Left renal pelvis (tissue), 4 donors: ENCODE measurements around the gene NUAK1. TPM values are rescaled to one million over a fixed set of nuclear protein-coding genes. Genes with fewer than 3 reads are reported as not detected.

Experiments used
- DNase-seq, 4 donors: peaks; one replicate each; pipeline ENCODE4 v3.0.0-alpha.2; 2013; ENCODE audit warnings: low read depth in 4 of 4, low spot score in 3 of 4
- polyA plus RNA-seq, 4 donors: library from polyadenylated mRNA; unstranded; fragments of 120-200 nt; gene quantifications; one replicate each; pipeline ENCODE4 v1.2.1, GENCODE V29; 2013; ENCODE audit not compliant: insufficient read length in 4 of 4

NUAK1 gene
- polyA plus RNA-seq, 4 donors, result 9.3 to 18.2 (median 10.2) TPM

DNA sequence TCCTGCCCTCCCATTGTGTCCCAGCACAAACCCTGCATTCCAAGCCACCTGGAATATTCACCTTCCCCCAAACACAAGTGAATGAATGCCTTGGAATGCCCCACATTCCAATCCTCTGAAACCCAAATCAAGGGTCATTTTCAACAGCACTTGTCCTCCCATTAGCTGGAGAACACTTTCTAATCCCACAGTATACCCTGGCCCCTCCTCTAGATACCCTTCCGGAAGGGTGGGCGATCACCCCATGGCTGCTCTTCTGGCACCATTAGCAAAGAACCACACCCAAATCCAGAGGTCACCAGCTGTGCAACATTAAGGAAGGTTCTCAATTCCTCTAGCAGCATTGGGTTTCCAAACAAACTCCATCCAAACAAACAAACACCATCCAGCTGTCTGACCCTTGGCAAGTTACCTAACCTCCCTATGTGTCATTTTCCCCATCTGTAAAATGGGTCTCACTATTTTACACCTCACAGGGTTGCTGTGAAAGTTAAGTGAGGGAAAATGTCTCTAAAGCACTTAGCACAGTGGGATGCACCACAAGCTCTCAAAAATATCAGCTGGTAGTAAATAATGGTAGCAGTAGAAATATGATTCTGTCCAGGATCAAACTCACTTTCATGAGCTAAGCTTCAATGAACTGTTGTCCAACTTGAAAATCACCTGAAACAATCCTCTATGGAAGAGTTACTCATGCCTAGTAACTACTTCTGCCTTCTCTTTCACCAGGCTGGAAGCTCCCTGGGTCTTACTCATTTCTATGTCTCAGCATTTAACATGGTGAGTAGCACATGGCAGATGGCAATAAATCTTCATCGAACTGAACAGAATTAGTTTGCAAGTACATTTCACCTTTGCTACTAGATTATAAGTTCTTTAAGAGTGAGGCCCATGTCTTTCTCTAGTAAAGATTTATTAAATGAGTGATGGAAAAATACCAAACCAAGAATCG is 5.3 kb downstream of the NUAK1 start:
- no peak for DNase-seq

- DNase-seq, result no peak
Observed at GRCh38 chr12:106132175-106133135, 6.3 kb downstream of the NUAK1 start.

DNA sequence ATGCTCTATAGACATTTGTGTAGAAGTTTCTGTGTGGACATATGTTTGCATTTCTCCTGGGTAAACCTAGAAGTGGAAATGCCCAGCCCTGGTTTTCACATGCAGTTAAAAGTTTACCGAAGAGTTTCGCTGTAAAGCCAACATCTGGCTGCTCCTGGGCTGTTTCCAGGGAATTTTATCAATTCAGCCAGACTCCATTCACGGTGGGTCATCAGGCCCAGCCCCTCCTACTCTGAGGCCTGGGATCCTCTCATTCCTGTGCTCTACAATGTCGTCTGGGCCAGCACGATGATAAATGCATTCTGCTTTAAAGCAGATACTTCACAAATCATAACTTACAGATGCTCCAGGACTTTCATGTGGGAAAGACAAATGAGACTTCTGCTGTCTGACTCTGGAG is 7.1 kb downstream of the NUAK1 start:
- DNase-seq, result no peak

- DNase-seq, result no peak
Observed at GRCh38 chr12:106130474-106131113, 8.2 kb downstream of the NUAK1 start.

DNA sequence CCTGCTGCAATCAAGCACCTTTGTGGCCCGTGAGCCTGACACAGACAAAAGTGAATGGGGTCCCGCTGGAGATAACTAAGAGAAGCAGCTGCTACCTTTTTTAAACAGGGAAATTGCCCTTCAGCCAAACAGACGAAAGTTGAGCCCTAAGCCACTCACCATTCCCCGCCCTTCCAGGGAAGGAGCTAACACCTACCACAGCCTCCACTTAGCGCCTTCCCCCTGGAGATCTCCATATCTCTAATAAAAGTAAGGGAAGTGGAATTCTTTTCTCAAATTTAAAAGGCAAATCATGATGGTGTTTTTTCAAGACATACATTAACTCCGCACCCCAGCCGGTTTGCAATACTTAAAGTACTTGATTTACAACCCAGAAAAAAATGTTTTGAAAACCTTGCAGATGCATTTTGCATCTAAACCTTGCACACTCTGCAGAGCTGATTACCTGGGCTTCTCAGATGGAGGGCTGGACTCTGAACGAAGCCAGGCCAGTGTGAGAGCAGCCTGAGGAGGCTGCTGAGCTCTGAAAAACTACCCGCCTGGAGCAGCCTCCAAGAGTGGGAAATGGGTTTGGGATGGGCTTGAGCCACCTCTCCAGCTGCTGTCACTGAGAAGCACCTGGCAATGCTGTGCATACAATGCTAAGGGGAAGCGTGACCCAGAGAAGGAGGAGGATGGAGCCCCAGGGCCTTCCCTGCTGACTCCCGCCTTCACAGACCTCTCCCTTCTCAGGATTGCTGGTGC is 10.0 kb downstream of the NUAK1 start:
- DNase-seq, result no peak

GRCh38 chr12:106127338-106128126 is 11.2 kb downstream of the NUAK1 start:
- DNase-seq, result no peak

- no peak for DNase-seq
Observed at GRCh38 chr12:106126441-106127337, 12.1 kb downstream of the NUAK1 start.

DNA sequence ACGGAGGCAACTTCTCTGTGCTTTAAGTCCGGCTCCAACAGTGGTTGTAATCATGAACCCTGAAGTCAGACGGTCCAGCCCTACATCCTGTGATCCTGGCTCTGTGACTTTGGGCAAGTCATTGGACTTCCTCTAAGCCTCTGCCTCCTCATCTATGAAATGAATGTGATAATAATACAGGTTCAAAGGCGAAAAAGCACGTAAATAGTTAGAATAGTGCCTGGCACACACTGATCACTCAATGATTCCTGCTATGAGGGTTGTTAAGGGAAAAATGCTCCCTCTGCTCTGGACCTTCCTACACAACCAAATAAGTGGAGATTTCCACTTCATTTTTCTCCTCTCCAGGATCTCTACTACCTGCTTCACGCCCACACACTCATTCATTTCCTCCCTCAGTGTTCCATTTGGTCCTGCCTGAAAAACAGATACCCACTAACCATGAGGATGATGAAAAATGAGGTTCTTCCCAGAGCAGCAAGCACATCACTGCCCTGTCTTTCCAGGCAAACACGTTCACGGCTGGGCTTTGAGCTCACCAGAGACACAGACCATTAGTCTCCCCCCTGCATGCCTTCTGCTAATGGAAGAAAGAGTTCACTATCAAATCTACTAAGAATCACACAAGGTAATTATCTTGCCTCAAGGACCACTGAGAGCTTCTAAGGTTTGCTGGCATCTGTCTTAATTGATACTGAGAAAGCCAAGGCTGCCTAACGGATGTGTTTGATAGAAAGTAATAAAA is 13.2 kb downstream of the NUAK1 start:
- DNase-seq, result no peak

GRCh38 chr12:106123551-106124081 is 15.1 kb downstream of the NUAK1 start:
- no peak for DNase-seq

GRCh38 chr12:106123110-106123509 is 15.6 kb downstream of the NUAK1 start:
- no peak for DNase-seq

- DNase-seq, result no peak
Observed at GRCh38 chr12:106122004-106122403, 16.8 kb downstream of the NUAK1 start.

GRCh38 chr12:106120519-106121105 is 18.1 kb downstream of the NUAK1 start:
- DNase-seq, result no peak

DNA sequence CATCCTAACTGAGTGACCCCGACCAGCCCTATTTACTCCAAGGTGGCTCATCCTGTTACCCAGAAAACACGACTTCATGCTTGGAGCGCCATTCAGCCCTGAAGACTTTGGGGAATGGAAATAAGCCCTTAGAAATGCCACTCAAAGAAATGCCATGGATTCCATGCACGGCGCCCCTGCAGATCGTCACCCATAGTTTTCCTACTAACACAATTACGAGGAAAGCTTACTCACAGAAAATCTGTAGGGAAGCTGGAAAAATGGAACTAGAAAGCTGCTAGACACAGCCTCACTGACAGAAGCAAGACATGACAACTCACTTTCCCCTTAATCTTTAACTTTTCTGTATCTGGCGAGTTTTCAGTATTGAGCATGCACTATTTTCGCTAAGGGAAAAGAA is 19.5 kb downstream of the NUAK1 start:
- DNase-seq, result no peak

- no peak for DNase-seq
Observed at GRCh38 chr12:106118381-106119130, 20.2 kb downstream of the NUAK1 start.

GRCh38 chr12:106115440-106115839 is 23.3 kb downstream of the NUAK1 start:
- no peak for DNase-seq

DNA sequence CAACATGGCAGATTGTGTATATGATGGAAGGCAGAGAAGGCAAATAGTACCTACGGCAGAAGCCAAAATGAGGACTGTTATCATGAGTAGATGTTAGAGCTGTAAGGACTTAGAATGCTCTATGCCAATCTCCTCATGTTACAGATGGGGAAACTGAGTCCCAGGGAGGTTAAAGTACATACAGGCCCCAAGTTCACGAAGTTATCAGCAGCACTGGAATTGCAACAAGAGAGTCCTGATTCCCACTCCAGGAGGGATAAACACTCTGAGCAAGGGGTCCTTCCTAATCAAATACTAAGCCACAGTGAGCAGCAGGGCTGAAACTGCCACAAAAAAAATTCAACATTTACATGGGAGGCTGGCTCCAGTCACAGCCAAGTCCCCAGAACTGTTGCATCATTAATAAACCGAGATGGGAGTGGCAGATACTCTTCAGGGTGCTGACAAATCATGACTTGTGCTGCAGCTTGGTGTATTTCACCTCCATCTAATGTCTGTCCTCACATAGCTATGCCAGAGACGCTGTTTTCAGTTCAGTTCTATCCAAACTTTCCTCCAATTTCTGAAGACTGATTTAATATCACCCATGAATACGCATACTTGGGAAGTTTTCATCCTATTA is 24.2 kb downstream of the NUAK1 start:
- no peak for DNase-seq
